Lung (tissue), 12 donors: ENCODE measurements around the gene ERC2. TPM values are rescaled to one million over a fixed set of nuclear protein-coding genes. Genes with fewer than 3 reads are reported as not detected.

Source experiments
- ATAC-seq: fragments of 200-7000 bp; cut with Tn5 transposase; one replicate; pipeline ENCODE4 v1.9.1; 2020; ENCODE audit warnings: moderate number of reproducible peaks; ENCODE audit not compliant: insufficient read depth, low FRiP score
- DNase-seq, 3 donors: peaks; one replicate each; pipeline ENCODE4 v3.0.0-alpha.2; 2013 to 2017
- H3K27ac ChIP-seq, 2 donors: one replicate each; pipeline ENCODE4 v1.5.1; 2013; ENCODE audit warnings: mild to moderate bottlenecking in 2 of 2, moderate library complexity in 2 of 2, control low read depth in 1 of 2, inconsistent platforms in 1 of 2, low read depth in 1 of 2, low read length in 1 of 2
- H3K27me3 ChIP-seq, 3 donors: one replicate each; pipeline ENCODE4 v1.5.1; 2013; ENCODE audit warnings: low read length in 2 of 3; ENCODE audit not compliant: control insufficient read depth in 3 of 3, insufficient read depth in 3 of 3
- H3K36me3 ChIP-seq, 4 donors: one replicate each; pipeline ENCODE4 v1.5.1; 2013; ENCODE audit warnings: low read length in 4 of 4, mild to moderate bottlenecking in 1 of 4, moderate library complexity in 1 of 4; ENCODE audit not compliant: control insufficient read depth in 4 of 4, insufficient read depth in 4 of 4
- H3K4me1 ChIP-seq, 5 donors: one replicate each; pipeline ENCODE4 v1.5.1; 2013; ENCODE audit warnings: low read length in 5 of 5, mild to moderate bottlenecking in 2 of 5, moderate library complexity in 1 of 5; ENCODE audit not compliant: control insufficient read depth in 5 of 5, insufficient read depth in 5 of 5
- H3K4me3 ChIP-seq: one replicate; pipeline ENCODE4 v1.5.1; 2013; ENCODE audit warnings: mild to moderate bottlenecking, control low read depth, moderate library complexity
- H3K9ac ChIP-seq, 2 donors: one replicate each; pipeline ENCODE4 v1.5.1; 2013; ENCODE audit warnings: low read length in 2 of 2, control low read depth in 1 of 2; ENCODE audit not compliant: insufficient read depth in 1 of 2
- H3K9me3 ChIP-seq, 4 donors: one replicate each; pipeline ENCODE4 v1.5.1; 2013; ENCODE audit warnings: low read length in 3 of 4, mild to moderate bottlenecking in 1 of 4, moderate library complexity in 1 of 4; ENCODE audit not compliant: control insufficient read depth in 4 of 4, insufficient read depth in 3 of 4
- WGBS, 2 donors: extraction: QIAGEN DNeasy Blood & Tissue Kit; methylation state at CpG; one replicate each; pipeline ENCODE4 v1.1.7; 2013; 5-methylcytosine and 5-hydroxymethylcytosine counted together
- polyA plus RNA-seq, 2 donors: library from polyadenylated mRNA; stranded (reverse); fragments of 200-250 nt; gene quantifications; one replicate each; pipeline ENCODE4 v1.2.1, GENCODE V29; 2013
- total RNA-seq, 2 donors: library from RNA; depleted of rRNA in 1 of 2; stranded (reverse); fragments of >200 nt in 1 of 2; gene quantifications; one replicate each; pipeline ENCODE4 v1.2.1, GENCODE V29; 2014 to 2021
- TF ChIP-seq, protein P1 (sequence below): IDR thresholded peaks from 2 replicates; pipeline ENCODE4 v1.5.1; 2012; ENCODE audit warnings: mild to moderate bottlenecking; ENCODE audit errors: control extremely low read depth, extremely low read depth
- donor health status: control.
- donor health status: control.
- donor health status: Bipolar disorder and iron deficiency.
- donor health status: healthy.
- donor health status: DM: yes; HTN: yes; CAD: no.

ERC2 gene
- total and polyA plus RNA-seq, 4 donors, result 0.20 to 3.5 (median 0.97) TPM

- ATAC-seq (no peak), DNase-seq (no peak)
- TF ChIP-seq, protein P1, sequence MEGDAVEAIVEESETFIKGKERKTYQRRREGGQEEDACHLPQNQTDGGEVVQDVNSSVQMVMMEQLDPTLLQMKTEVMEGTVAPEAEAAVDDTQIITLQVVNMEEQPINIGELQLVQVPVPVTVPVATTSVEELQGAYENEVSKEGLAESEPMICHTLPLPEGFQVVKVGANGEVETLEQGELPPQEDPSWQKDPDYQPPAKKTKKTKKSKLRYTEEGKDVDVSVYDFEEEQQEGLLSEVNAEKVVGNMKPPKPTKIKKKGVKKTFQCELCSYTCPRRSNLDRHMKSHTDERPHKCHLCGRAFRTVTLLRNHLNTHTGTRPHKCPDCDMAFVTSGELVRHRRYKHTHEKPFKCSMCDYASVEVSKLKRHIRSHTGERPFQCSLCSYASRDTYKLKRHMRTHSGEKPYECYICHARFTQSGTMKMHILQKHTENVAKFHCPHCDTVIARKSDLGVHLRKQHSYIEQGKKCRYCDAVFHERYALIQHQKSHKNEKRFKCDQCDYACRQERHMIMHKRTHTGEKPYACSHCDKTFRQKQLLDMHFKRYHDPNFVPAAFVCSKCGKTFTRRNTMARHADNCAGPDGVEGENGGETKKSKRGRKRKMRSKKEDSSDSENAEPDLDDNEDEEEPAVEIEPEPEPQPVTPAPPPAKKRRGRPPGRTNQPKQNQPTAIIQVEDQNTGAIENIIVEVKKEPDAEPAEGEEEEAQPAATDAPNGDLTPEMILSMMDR, result no peak
- Histone ChIP-seq H3K4me1 (peaks cover 0 to 12% (median 4%) of the 10 kb centered on the region in 5 donors), H3K9me3 (no peaks in the 10 kb centered on the region), H3K27me3 (no peaks in the 10 kb centered on the region), H3K9ac (no peak overlapping the region), H3K36me3 (no peaks in the 10 kb centered on the region), H3K4me3 (no peak overlapping the region), H3K27ac (no peak overlapping the region)
- WGBS, 2 donors, result 36 to 60% methylated on average over 1 of the region's 1 CpG
These were observed 584.2 kb downstream of the ERC2 start for GRCh38 chr3:55884066-55884465.

DNA sequence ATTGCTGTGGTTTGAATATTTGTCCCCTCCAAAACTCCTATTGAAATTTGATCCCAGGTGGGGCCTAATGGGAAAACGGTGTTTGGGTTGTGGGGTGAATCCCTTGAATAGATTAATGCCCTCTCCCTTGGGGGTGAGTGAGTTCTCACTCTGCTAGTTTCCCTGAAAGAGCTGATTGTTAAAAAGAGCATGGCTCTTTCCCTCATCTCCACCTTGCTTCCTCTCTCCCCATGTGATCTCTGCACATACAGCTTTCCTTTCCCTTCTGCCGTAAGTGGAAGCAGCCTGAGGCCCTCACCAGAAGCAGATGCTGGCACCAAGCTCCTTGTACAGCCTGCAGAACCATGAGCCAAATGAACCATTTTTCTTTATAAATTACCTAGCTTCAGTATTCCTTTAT, 586.3 kb downstream of the ERC2 start:
- H3K4me3 ChIP-seq, result no peak overlapping the region
- 68 to 77% methylated on average over 2 of the region's 2 CpGs for WGBS, 2 donors
- H3K27ac ChIP-seq, result no peak overlapping the region
- DNase-seq, result no peak
- H3K27me3 ChIP-seq, result no peaks in the 10 kb centered on the region
- TF ChIP-seq, protein P1, result no peak
- H3K36me3 ChIP-seq, result no peaks in the 10 kb centered on the region
- ATAC-seq, result no peak
- H3K9ac ChIP-seq, result no peak overlapping the region
- no peaks in the 10 kb centered on the region for H3K9me3 ChIP-seq
- peaks cover 0 to 12% (median 4%) of the 10 kb centered on the region in 5 donors for H3K4me1 ChIP-seq

DNA sequence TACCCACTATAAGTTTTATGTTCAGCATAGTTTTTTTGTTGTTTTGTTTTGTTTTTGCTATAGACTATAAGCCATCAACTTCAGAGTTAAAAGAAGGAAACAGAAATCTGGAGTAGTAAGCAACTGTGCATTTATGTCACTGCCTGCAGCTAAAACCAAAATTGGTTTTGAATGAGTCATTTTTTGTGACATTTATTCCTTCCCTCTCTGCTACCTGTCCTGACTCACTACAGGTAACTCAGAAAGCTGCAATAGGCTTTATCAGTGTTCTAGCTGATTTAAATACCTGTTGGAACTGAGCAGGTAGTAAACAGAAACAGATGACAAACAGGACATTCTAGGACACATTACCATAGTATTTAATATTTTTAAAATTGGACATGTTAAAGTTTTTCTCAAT, 587.9 kb downstream of the ERC2 start:
- no peak overlapping the region for H3K9ac ChIP-seq
- TF ChIP-seq, protein P1, result no peak
- DNase-seq (no peak), ATAC-seq (peak; percentile 51)
- H3K9me3 ChIP-seq, result no peaks in the 10 kb centered on the region
- no peak overlapping the region for H3K27ac ChIP-seq
- peaks cover 0 to 8% (median 0%) of the 10 kb centered on the region in 5 donors for H3K4me1 ChIP-seq
- H3K4me3 ChIP-seq, result no peak overlapping the region
- no peaks in the 10 kb centered on the region for H3K36me3 ChIP-seq
- H3K27me3 ChIP-seq, result no peaks in the 10 kb centered on the region

GRCh38 chr3:55879901-55880331, 588.4 kb downstream of the ERC2 start:
- peak in 1 of 3 donors; percentile 65 for DNase-seq
- Histone ChIP-seq H3K9me3 (no peaks in the 10 kb centered on the region), H3K27me3 (no peaks in the 10 kb centered on the region), H3K27ac (no peak overlapping the region), H3K36me3 (no peaks in the 10 kb centered on the region), H3K4me1 (peaks cover 0 to 5% (median 0%) of the 10 kb centered on the region in 5 donors), H3K9ac (no peak overlapping the region), H3K4me3 (no peak overlapping the region)
- TF ChIP-seq, protein P1, result no peak
- 37 to 66% methylated on average over 2 of the region's 2 CpGs for WGBS, 2 donors
- no peak for ATAC-seq
